ENCODE data around the gene SRD5A3. TPM values are rescaled to one million over a fixed set of nuclear protein-coding genes. Genes with fewer than 3 reads are reported as not detected.

SRD5A3 gene
- total RNA-seq, 2 donors from 2014 or later = 6.6 to 14.8 TPM

GRCh38 chr4:55416176-55416575 is 70.1 kb downstream of the SRD5A3 start:
- Histone ChIP-seq H3K36me3 (no peaks in the 10 kb centered on the region), H3K4me3 (no peak overlapping the region), H3K27me3 (replicated peaks; ENCODE audit: insufficient read depth) (no peaks in the 10 kb centered on the region), H3K27ac (no peak overlapping the region), H3K4me1 (replicated peaks) (no peaks in the 10 kb centered on the region), H3K9me3 (no peaks in the 10 kb centered on the region)
- no peak for TF ChIP-seq CTCF (IDR thresholded peaks at IDR 0.05)
- no peak for DNase-seq (ENCODE audit: low spot score)
- WGBS = 79% methylated on average over 3 of the region's 3 CpGs
- intact Hi-C loops (cut with DNase I) = no loop called here

Small RNAs within 50 kb of the gene (small RNA-seq; reads per million reads assigned to genes)
- gene RF00019 = 0 reads per million in 2 donors

Other genes starting within 250 kb of the SRD5A3 start
- gene KDR, start 220.6 kb upstream of the SRD5A3 start, total RNA-seq = 10 to 100 TPM; 22.7 to 23.5 TPM
- 100 to 1,000 TPM; 117 to 183 TPM for gene TMEM165, start 49.7 kb downstream of the SRD5A3 start, total RNA-seq
- gene CLOCK, start 200.7 kb downstream of the SRD5A3 start, total RNA-seq = 10 to 100 TPM; 19.5 to 25.4 TPM
- gene PDCL2, start 246.0 kb downstream of the SRD5A3 start, total RNA-seq = not detected